Measurements from ENCODE around the gene SUMO3. TPM values are rescaled to one million over a fixed set of nuclear protein-coding genes. Genes with fewer than 3 reads are reported as not detected.

Gene SUMO3
- total RNA-seq, 1 experiment from 2014 or later, result 81.5 TPM

DNA sequence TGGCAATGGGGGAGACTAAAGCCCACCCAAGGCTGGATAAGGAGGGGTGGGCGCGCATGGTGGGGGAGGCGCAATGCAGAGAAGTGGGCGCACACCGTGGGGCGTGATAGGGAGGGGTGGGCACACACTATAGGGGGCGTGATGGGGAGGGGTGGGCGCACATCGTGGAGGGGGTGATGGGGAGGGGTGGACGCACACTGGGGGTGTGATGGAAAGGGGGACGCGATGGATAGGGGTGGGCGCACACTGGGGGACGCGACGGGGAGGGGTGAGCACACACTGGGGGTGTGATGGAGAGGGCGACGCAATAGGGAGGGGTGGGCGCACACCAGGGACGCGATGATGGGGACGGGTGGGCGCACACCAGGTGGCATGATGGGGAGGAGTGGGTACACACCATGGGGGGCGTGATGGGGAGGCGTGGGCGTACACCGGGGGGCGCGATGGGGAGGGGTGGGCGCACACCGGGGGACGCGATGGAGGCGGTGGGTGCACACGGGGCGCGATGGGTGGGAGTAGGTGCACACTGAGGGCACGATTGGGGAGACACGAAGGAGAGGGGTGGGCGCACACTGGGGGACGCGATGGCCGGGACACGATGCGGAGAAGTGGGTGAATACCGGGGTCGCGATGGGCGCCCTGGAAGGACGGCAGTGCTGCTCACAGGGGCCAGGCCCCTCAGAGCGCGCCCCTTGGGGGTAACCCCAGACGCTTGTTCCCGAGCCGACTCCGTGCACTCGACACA is 929 bp downstream of the SUMO3 start:
- peaks cover 25% of the 10 kb centered on the region; the same call in 1 of the 2 replicates for H4K20me1 ChIP-seq (ENCODE audit: insufficient read depth)
- peak overlapping the region; percentile 79 for H3K4me2 ChIP-seq
- ChIA-PET CTCF (no interaction called here), POLR2A (ENCODE audit: unreplicated experiment) (no interaction called here)
- no peaks in the 10 kb centered on the region for H3K9me2 ChIP-seq (ENCODE audit: insufficient read depth)
- peaks cover 21% of the 10 kb centered on the region for H3K79me2 ChIP-seq (ENCODE audit: low read depth)
- no peak for DNase-seq
- no peaks in the 10 kb centered on the region for H3K36me3 ChIP-seq (ENCODE audit: low read depth)
- H3F3A ChIP-seq (ENCODE audit: insufficient read depth, low read depth), result peaks cover 4% of the 10 kb centered on the region; the same call in 1 of the 2 replicates
- no peak overlapping the region for H2AFZ ChIP-seq
- no peak overlapping the region for H3K27ac ChIP-seq
- no peaks in the 10 kb centered on the region for H3K27me3 ChIP-seq (ENCODE audit: insufficient read depth, low read depth)
- peak overlapping the region; percentile 55; the same call in 1 of the 2 replicates for H3K4me3 ChIP-seq
- intact Hi-C loops (cut with micrococcal nuclease; ENCODE audit: unreplicated experiment), result loop anchor here (5.0 kb wide), 1 partner anchor 55 kb away; the partner anchor contains the start of gene PTTG1IP
- TF ChIP-seq, protein P1, sequence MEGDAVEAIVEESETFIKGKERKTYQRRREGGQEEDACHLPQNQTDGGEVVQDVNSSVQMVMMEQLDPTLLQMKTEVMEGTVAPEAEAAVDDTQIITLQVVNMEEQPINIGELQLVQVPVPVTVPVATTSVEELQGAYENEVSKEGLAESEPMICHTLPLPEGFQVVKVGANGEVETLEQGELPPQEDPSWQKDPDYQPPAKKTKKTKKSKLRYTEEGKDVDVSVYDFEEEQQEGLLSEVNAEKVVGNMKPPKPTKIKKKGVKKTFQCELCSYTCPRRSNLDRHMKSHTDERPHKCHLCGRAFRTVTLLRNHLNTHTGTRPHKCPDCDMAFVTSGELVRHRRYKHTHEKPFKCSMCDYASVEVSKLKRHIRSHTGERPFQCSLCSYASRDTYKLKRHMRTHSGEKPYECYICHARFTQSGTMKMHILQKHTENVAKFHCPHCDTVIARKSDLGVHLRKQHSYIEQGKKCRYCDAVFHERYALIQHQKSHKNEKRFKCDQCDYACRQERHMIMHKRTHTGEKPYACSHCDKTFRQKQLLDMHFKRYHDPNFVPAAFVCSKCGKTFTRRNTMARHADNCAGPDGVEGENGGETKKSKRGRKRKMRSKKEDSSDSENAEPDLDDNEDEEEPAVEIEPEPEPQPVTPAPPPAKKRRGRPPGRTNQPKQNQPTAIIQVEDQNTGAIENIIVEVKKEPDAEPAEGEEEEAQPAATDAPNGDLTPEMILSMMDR (conservative IDR thresholded peaks at IDR 0.05), result no peak
- no TSS peak for BruUV-seq (replicated peaks)
- no peaks in the 10 kb centered on the region for H3K9me3 ChIP-seq (ENCODE audit: insufficient read depth, low read depth)
- no peaks in the 10 kb centered on the region; the same call in 1 of the 2 replicates for H3K4me1 ChIP-seq (replicated peaks; ENCODE audit: insufficient read depth)

DNA sequence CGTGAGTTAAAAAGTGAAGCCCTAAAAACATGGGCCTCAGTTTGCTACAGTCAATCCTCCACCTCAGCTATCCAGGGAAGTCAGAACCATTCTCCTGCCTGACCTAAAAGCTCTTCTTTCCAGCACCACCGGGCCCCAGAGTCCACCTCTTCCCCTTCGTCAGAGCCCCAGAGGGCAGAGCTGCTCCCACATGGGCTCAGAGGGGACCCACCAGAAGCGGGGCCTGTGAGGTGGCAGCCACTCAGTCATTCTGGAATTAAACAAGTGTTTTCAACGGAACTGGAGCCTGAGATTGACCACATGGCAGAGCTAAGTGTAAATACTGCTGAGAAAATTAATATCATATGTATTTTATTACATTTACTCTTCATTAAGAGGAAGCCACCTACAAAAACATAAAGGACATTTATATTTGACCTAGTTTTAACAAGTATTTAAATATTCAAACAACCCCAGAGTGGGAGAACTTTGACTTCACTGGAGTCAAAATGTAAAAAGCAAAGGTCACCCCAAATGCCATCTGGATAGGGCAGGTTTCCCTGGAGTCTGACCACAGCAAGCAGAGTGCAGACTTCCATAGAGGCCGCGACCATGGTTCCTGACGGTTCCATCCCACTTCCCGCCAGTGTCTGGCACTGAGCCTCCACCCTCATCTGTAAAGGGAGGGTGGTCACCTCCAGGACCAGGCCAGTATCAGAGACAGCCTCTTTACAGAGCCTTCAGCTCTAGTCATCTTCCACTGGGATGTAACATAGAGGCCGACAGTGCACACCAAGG is 1.8 kb downstream of the SUMO3 start:
- CTCF ChIA-PET, result no interaction called here
- TF ChIP-seq EZH2 (IDR thresholded peaks at IDR 0.05; ENCODE audit: low read depth), result no peak
- TF ChIP-seq, protein P1 (conservative IDR thresholded peaks at IDR 0.05), result no peak
- Histone ChIP-seq H3K27me3 (ENCODE audit: insufficient read depth, low read depth) (no peaks in the 10 kb centered on the region), H2AFZ (no peak overlapping the region), H3F3A (ENCODE audit: insufficient read depth, low read depth) (peaks cover 4% of the 10 kb centered on the region; the same call in 1 of the 2 replicates), H3K9me3 (ENCODE audit: insufficient read depth, low read depth) (no peaks in the 10 kb centered on the region), H3K79me2 (ENCODE audit: low read depth) (peaks cover 25% of the 10 kb centered on the region), H3K4me2 (no peak overlapping the region), H3K4me3 (no peak overlapping the region), H4K20me1 (ENCODE audit: insufficient read depth) (peaks cover 25% of the 10 kb centered on the region; the same call in 1 of the 2 replicates), H3K9me2 (ENCODE audit: insufficient read depth) (no peaks in the 10 kb centered on the region), H3K27ac (no peak overlapping the region), H3K36me3 (ENCODE audit: low read depth) (no peaks in the 10 kb centered on the region), H3K4me1 (replicated peaks; ENCODE audit: insufficient read depth) (no peaks in the 10 kb centered on the region; the same call in 1 of the 2 replicates)
- BruUV-seq (replicated peaks), result TSS peak; percentile 27
- intact Hi-C loops (cut with micrococcal nuclease; ENCODE audit: unreplicated experiment), result loop anchor here (5.0 kb wide), 1 partner anchor 56 kb away; the partner anchor contains the start of gene PTTG1IP
- POLR2A ChIA-PET (ENCODE audit: unreplicated experiment), result no interaction called here
- no peak for DNase-seq

DNA sequence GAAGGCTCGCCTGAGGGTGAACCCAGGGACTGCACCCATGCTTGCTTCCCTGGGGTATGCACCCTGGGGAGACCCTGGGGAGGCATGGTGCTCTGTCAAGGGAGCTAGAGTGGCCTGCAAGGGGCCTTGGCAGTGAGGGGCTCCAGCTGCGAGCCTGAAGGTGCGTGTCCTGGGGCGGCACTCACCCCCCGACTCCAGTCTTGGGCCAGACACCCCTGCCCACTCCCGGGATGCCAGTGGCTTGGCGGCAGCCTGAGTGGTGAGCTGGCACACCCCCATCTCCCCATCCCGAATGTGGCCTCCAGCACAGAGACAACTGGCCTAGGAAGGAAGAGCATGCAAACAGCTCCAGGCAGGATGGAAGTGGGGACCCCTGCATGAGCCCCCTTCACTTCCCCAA is 2.6 kb downstream of the SUMO3 start:
- Histone ChIP-seq H3F3A (ENCODE audit: insufficient read depth, low read depth) (peaks cover 4% of the 10 kb centered on the region; the same call in 1 of the 2 replicates), H3K36me3 (ENCODE audit: low read depth) (no peaks in the 10 kb centered on the region), H3K79me2 (ENCODE audit: low read depth) (peaks cover 25% of the 10 kb centered on the region), H3K27me3 (ENCODE audit: insufficient read depth, low read depth) (no peaks in the 10 kb centered on the region), H3K4me1 (replicated peaks; ENCODE audit: insufficient read depth) (no peaks in the 10 kb centered on the region; the same call in 1 of the 2 replicates), H3K9me3 (ENCODE audit: insufficient read depth, low read depth) (no peaks in the 10 kb centered on the region), H3K4me2 (no peak overlapping the region), H3K27ac (no peak overlapping the region), H3K9me2 (ENCODE audit: insufficient read depth) (no peaks in the 10 kb centered on the region), H4K20me1 (ENCODE audit: insufficient read depth) (peaks cover 25% of the 10 kb centered on the region), H3K4me3 (no peak overlapping the region), H2AFZ (no peak overlapping the region)
- intact Hi-C loops (cut with micrococcal nuclease; ENCODE audit: unreplicated experiment), result loop anchor here (5.0 kb wide), 1 partner anchor 57 kb away; the partner anchor contains the start of gene PTTG1IP
- TF ChIP-seq EZH2 (IDR thresholded peaks at IDR 0.05; ENCODE audit: low read depth), result no peak
- TF ChIP-seq, protein P1 (conservative IDR thresholded peaks at IDR 0.05), result no peak
- no peak for DNase-seq
- ChIA-PET CTCF (no interaction called here), POLR2A (ENCODE audit: unreplicated experiment) (no interaction called here)
- no TSS peak for BruUV-seq (replicated peaks)

Measured in PC-9 (cell line).